Chondrocyte (in vitro differentiated cells): Measurements from ENCODE around the gene FLACC1. TPM values are rescaled to one million over a fixed set of nuclear protein-coding genes. Genes with fewer than 3 reads are reported as not detected.

ENCODE experiments used
- DNase-seq: peaks from one replicate; pipeline ENCODE4 v3.0.0; 2021; ENCODE audit warnings: mixed read lengths, low spot score
- H3K27ac Mint-ChIP-seq: one replicate; pipeline ENCODE4 v1.8.0; 2021; ENCODE audit warnings: mild to moderate bottlenecking, moderate library complexity, mixed read lengths; ENCODE audit not compliant: unreplicated experiment
- H3K27me3 Mint-ChIP-seq: 2 replicates; pipeline ENCODE4 v1.8.0; 2021; ENCODE audit warnings: low read depth, mixed read lengths
- H3K36me3 Mint-ChIP-seq: 2 replicates; pipeline ENCODE4 v1.8.0; 2021; ENCODE audit warnings: low read depth, mixed read lengths
- H3K4me1 Mint-ChIP-seq: 2 replicates; pipeline ENCODE4 v1.8.0; 2021; ENCODE audit warnings: low read depth, mild to moderate bottlenecking, mixed read lengths
- H3K4me3 Mint-ChIP-seq: one replicate; pipeline ENCODE4 v1.8.0; 2021; ENCODE audit warnings: mild to moderate bottlenecking, moderate library complexity, mixed read lengths; ENCODE audit not compliant: unreplicated experiment
- H3K9me3 Mint-ChIP-seq: 2 replicates; pipeline ENCODE4 v1.8.0; 2021; ENCODE audit warnings: low read depth, mixed read lengths
- CTCF ChIP-seq: fragments of 200-600 bp; sonication (generic); IDR thresholded peaks from 2 replicates; pipeline ENCODE4 v1.5.0; 2021; ENCODE audit warnings: antibody characterized with exemption, mild to moderate bottlenecking, moderate library complexity
- total RNA-seq: library from RNA; stranded (reverse); gene quantifications from 3 replicates; pipeline ENCODE4 v1.2.1, GENCODE V29; 2021

FLACC1 gene
- total RNA-seq, 1 donor from 2014 or later = 1.4 TPM

GRCh38 chr2:201343559-201343958 lies 13.6 kb downstream of the FLACC1 start:
- no peak for DNase-seq
- no peak for TF ChIP-seq CTCF
- Mint-ChIP-seq H3K9me3 (peaks cover 13% of the 10 kb centered on the region), H3K36me3 (peaks cover 30% of the 10 kb centered on the region), H3K4me1 (no peaks in the 10 kb centered on the region), H3K27me3 (no peaks in the 10 kb centered on the region), H3K4me3 (no peak overlapping the region), H3K27ac (no peak overlapping the region)

- Mint-ChIP-seq H3K4me1 (no peaks in the 10 kb centered on the region), H3K4me3 (no peak overlapping the region), H3K36me3 (peaks cover 33% of the 10 kb centered on the region), H3K27me3 (no peaks in the 10 kb centered on the region), H3K27ac (no peak overlapping the region), H3K9me3 (peaks cover 20% of the 10 kb centered on the region)
- DNase-seq = no peak
- no peak for TF ChIP-seq CTCF
Observed at GRCh38 chr2:201342923-201343322, 14.2 kb downstream of the FLACC1 start.

GRCh38 chr2:201329409-201329808 lies 27.7 kb downstream of the FLACC1 start:
- Mint-ChIP-seq H3K27me3 (no peaks in the 10 kb centered on the region), H3K4me3 (no peak overlapping the region), H3K36me3 (peaks cover 21% of the 10 kb centered on the region), H3K9me3 (peaks cover 34% of the 10 kb centered on the region), H3K27ac (no peak overlapping the region), H3K4me1 (no peaks in the 10 kb centered on the region)
- no peak for DNase-seq
- no peak for TF ChIP-seq CTCF

- DNase-seq = no peak
- TF ChIP-seq CTCF = no peak
- H3K9me3 Mint-ChIP-seq = peaks cover 44% of the 10 kb centered on the region
Observed at GRCh38 chr2:201327678-201328077, 29.5 kb downstream of the FLACC1 start.

GRCh38 chr2:201322772-201323171 lies 34.4 kb downstream of the FLACC1 start:
- TF ChIP-seq CTCF = no peak
- no peak for DNase-seq
- H3K36me3 Mint-ChIP-seq = peaks cover 30% of the 10 kb centered on the region

More at GRCh38 chr2:201327678-201328077, 29.5 kb downstream of the FLACC1 start:
- H3K27me3 Mint-ChIP-seq = no peaks in the 10 kb centered on the region
- no peak overlapping the region for H3K4me3 Mint-ChIP-seq
- no peak overlapping the region for H3K27ac Mint-ChIP-seq
- H3K4me1 Mint-ChIP-seq = no peaks in the 10 kb centered on the region
- peaks cover 29% of the 10 kb centered on the region for H3K36me3 Mint-ChIP-seq

More at GRCh38 chr2:201322772-201323171, 34.4 kb downstream of the FLACC1 start:
- Mint-ChIP-seq H3K4me1 (no peaks in the 10 kb centered on the region), H3K4me3 (no peak overlapping the region), H3K27me3 (no peaks in the 10 kb centered on the region), H3K9me3 (peaks cover 58% of the 10 kb centered on the region), H3K27ac (no peak overlapping the region)
